AG09319 (cell line): Measurements from ENCODE around the gene TMEM127.

Experiments used
- DNase-seq: peaks from one replicate; pipeline ENCODE4 v3.0.0-alpha.2; 2010; ENCODE audit warnings: low read depth; ENCODE audit errors: extremely low read depth
- TF ChIP-seq, protein P1 (sequence below): IDR thresholded peaks from 2 replicates; pipeline ENCODE4 v1.5.1; 2011; ENCODE audit warnings: low read depth, mild to moderate bottlenecking, inconsistent platforms, low read length, moderate library complexity

TMEM127 gene

DNA sequence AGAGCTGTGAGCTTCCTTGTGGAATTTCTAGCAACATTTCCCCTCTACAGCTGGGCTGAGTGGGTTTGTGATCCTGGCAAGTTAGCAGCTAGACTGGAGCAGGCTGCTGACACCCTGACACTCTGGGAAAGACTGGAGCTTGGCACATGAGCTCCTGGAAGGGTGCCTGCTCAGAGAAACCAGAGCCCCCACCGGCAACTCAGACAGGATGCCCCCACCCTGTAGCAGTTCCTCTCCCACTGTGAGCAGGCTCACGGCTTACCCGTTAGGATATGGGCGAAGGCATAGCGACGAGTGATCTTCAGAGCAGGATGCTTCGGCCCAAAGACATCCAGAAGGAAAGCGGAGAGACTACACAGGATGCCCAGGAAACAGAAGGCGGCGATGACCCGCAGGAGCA lies 11.2 kb downstream of the TMEM127 start:
- TF ChIP-seq, protein P1, sequence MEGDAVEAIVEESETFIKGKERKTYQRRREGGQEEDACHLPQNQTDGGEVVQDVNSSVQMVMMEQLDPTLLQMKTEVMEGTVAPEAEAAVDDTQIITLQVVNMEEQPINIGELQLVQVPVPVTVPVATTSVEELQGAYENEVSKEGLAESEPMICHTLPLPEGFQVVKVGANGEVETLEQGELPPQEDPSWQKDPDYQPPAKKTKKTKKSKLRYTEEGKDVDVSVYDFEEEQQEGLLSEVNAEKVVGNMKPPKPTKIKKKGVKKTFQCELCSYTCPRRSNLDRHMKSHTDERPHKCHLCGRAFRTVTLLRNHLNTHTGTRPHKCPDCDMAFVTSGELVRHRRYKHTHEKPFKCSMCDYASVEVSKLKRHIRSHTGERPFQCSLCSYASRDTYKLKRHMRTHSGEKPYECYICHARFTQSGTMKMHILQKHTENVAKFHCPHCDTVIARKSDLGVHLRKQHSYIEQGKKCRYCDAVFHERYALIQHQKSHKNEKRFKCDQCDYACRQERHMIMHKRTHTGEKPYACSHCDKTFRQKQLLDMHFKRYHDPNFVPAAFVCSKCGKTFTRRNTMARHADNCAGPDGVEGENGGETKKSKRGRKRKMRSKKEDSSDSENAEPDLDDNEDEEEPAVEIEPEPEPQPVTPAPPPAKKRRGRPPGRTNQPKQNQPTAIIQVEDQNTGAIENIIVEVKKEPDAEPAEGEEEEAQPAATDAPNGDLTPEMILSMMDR = no peak
- DNase-seq = no peak

DNA sequence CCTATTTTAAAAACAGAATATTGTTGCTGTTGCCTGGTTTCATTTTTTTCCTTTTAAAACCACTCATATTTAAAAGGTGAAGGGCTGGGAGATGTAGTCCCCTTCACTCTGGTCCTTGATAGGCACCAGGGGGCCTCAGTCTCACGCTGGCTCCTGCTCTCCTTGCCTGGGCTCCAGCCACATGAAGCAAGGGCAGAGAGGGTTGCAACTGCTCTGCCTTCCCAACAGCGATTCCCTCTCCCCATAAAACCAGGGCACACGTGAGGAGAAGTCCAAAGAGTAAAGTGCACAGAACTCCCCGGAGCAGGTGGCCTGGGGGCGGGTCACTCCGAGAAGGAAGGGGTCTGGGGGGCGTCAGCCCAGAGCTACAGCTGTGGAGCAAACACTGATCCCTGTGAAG lies 12.8 kb downstream of the TMEM127 start:
- TF ChIP-seq, protein P1 = no peak
- no peak for DNase-seq

DNA sequence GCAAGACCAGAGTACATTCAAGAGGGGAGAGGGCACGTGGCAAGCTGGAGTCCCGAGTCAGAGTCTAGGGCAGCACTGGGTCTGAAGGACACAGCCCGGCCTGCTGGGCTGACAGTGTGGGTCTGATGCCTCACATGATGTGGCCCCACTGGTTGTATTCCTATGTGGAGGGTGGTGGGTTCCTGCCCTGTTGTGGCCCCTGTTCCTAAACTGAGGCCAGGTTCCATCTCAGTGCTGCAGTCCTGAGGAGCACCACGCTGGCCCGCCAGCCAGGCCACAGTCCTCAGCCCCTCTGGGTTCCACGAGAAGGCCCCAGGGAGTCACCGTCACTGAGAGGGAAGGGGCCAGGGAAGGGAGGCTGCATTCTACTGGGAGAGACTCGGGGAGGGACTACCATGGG lies 13.3 kb downstream of the TMEM127 start:
- no peak for DNase-seq
- TF ChIP-seq, protein P1 = no peak

DNA sequence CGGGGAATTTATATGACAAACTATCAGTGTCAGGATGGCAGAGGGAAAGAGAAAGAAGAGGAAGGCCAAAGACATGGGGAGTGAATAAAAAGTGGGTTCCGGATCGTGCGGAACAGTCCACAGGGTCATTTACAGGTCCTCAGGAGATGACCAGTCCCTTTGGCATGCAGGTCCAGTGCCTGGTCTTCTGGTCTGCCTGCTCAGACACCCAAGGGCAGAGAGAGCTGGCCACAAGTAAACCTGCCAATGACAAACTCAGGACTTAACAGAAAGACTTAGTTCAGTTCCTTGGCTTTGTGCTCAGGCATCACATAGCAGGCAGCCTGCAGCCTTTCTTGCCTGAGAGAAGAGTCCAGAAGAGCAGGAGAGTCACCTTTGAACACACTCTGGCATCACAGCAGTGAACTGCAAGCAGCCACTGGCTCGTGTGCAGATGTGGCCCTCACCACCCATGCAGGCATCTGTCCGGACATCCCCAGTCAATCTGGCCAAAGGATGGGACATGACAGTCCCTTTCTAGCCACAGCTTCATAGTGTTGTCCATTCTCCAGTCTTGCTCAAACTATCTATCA lies 14.0 kb downstream of the TMEM127 start:
- DNase-seq = peak; percentile 83
- TF ChIP-seq, protein P1 = no peak

DNA sequence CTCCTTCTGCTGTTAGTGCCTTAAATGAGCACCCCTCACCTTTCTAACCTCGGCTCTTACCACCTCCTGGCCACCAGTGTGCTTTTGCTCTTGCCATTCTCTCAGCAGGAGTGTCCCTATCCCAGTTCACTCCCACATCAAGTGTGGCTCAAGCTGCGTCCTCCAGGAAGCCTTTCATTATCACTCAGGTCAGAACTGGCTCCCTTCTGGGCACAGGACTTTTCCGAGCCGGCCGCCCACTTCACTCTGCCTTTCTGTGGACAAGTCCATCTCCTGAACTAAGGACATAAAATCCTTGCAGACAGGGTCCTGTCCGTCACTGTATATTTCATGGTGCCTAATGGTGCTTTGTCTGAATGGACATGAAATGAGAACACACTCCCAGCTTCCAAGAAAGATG lies 15.6 kb downstream of the TMEM127 start:
- no peak for DNase-seq

DNA sequence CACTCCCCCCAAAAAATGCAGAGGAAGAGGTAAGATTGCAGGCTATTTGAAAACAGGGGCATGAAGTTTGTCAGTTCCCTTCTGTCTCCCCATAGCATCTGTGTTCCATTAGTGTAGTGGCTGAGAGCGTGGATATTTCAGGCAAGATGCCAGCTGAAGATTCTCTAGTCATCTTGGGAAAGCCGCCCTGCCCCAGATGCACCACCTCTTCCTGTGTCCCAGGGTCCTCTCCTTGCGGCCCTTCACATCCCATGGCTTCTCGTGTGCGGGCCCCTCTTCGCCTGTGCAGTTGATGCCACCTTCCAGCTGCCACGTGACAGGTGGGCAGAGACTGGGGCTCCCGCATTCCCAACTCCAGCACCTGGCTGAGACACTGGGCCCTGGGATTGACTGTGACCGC lies 16.1 kb downstream of the TMEM127 start:
- peak; percentile 77 for DNase-seq
- TF ChIP-seq, protein P1 = no peak

More for the DNA sequence above, 15.6 kb downstream of the TMEM127 start:
- TF ChIP-seq, protein P1 = no peak

DNA sequence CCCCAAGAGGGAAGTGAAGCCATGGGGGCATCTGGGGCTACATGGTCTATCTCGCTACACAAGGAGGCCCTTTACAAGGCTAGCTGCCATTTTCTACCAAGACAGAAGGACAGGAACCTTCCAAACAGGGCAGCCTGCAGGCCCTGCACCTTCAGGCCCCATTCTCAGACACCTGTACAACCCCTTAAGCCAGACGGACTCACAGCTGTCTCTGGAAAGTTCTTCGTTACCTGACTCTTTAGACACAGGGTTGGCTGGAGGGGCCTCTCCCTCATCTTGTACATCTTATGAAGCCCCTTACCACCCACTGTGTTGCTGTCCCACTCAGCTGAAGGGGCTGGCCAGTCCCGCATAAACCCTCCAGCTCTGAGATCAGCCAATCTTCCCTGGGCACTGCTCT lies 17.2 kb downstream of the TMEM127 start:
- TF ChIP-seq, protein P1 = no peak
- no peak for DNase-seq
